NCI-H2227 (cell line): ENCODE measurements around the gene ADGRB3.
"Not testable (repeated sequence)": the region's sequence is repeated elsewhere in the genome, so short reads cannot be mapped to it uniquely, and the experiment has no call there.

Experiments used
- DNase-seq: peaks from one replicate; lab custom pipeline; 2025; ENCODE audit not compliant: unreplicated experiment; lab: John Stamatoyannopoulos, UW

ADGRB3 gene

GRCh38 chr6:69216127-69216526 lies 581.0 kb downstream of the ADGRB3 start:
- no peak for DNase-seq

- no peak for DNase-seq
Observed at GRCh38 chr6:69217343-69217742, 582.3 kb downstream of the ADGRB3 start.

GRCh38 chr6:69220375-69220774 lies 585.3 kb downstream of the ADGRB3 start:
- no peak for DNase-seq

- peak; percentile 43 for DNase-seq
Observed at GRCh38 chr6:69232008-69232407, 596.9 kb downstream of the ADGRB3 start.

GRCh38 chr6:69232496-69232895 lies 597.4 kb downstream of the ADGRB3 start:
- peak; percentile 61 for DNase-seq

GRCh38 chr6:69232911-69233448 lies 597.9 kb downstream of the ADGRB3 start:
- DNase-seq, result peak; percentile 67

GRCh38 chr6:69238067-69238466 lies 603.0 kb downstream of the ADGRB3 start:
- DNase-seq, result no peak

GRCh38 chr6:69246983-69247382 lies 611.9 kb downstream of the ADGRB3 start:
- no peak for DNase-seq

GRCh38 chr6:69261010-69261409 lies 625.9 kb downstream of the ADGRB3 start:
- DNase-seq, result no peak

GRCh38 chr6:69263297-69263696 lies 628.2 kb downstream of the ADGRB3 start:
- DNase-seq, result no peak

- DNase-seq, result no peak
Observed at GRCh38 chr6:69265090-69265489, 630.0 kb downstream of the ADGRB3 start.

- no peak for DNase-seq
Observed at GRCh38 chr6:69265706-69266105, 630.6 kb downstream of the ADGRB3 start.

GRCh38 chr6:69276204-69276603 lies 641.1 kb downstream of the ADGRB3 start:
- no peak for DNase-seq

GRCh38 chr6:69279805-69280204 lies 644.7 kb downstream of the ADGRB3 start:
- no peak for DNase-seq

- no peak for DNase-seq
Observed at GRCh38 chr6:69280858-69281257, 645.8 kb downstream of the ADGRB3 start.

- DNase-seq, result peak; percentile 5
Observed at GRCh38 chr6:69284176-69284730, 649.2 kb downstream of the ADGRB3 start.

GRCh38 chr6:69285054-69285453 lies 650.0 kb downstream of the ADGRB3 start:
- no peak for DNase-seq

- no peak for DNase-seq
Observed at GRCh38 chr6:69286331-69286730, 651.2 kb downstream of the ADGRB3 start.

GRCh38 chr6:69288198-69288597 lies 653.1 kb downstream of the ADGRB3 start:
- DNase-seq, result not testable (repeated sequence)

- DNase-seq, result peak; percentile 40
Observed at GRCh38 chr6:69289689-69290495, 654.8 kb downstream of the ADGRB3 start.

GRCh38 chr6:69293471-69293870 lies 658.4 kb downstream of the ADGRB3 start:
- no peak for DNase-seq

GRCh38 chr6:69294407-69294806 lies 659.3 kb downstream of the ADGRB3 start:
- no peak for DNase-seq
